Measurements from ENCODE around the gene TNPO3.

Gene TNPO3

DNA sequence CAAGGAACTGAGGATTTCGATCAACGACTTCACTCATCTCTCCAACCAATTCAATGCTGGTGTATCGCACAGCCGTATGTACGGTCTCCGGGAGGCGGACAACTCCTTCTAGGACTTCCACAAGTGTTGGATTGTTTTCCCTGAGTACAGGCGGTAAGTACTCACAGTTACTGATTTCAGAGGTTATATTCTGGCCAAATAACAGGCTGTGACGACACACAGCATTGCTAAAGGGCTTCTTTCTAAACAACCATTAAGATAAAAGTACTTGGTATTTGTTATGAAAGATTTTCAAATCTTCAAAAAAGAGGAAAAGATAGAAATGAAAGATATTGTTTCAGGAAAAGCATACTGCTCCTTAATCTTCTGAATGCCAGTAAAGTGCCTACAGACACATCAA, 65.0 kb downstream of the TNPO3 start:
- TF ChIP-seq, protein P1, sequence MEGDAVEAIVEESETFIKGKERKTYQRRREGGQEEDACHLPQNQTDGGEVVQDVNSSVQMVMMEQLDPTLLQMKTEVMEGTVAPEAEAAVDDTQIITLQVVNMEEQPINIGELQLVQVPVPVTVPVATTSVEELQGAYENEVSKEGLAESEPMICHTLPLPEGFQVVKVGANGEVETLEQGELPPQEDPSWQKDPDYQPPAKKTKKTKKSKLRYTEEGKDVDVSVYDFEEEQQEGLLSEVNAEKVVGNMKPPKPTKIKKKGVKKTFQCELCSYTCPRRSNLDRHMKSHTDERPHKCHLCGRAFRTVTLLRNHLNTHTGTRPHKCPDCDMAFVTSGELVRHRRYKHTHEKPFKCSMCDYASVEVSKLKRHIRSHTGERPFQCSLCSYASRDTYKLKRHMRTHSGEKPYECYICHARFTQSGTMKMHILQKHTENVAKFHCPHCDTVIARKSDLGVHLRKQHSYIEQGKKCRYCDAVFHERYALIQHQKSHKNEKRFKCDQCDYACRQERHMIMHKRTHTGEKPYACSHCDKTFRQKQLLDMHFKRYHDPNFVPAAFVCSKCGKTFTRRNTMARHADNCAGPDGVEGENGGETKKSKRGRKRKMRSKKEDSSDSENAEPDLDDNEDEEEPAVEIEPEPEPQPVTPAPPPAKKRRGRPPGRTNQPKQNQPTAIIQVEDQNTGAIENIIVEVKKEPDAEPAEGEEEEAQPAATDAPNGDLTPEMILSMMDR (IDR thresholded peaks at IDR 0.05): no peak

DNA sequence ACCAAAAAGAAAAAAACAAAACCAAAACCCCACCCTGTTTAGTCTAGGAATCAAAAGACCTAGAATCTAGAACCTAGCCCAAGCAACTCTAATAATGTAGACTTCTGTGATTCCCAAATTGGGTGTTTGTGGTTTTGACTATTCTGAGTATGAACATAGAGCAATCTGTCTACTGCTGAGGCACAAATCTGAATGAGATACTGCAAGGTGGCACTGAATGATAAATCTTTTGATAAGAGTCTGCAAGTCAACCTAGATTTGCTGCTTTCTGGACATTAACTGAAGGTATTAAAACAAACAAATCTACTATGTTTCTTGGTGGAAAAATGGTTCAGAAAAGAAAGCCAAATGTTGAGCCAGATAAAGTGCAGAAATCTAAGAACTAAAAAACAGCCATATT, 66.5 kb downstream of the TNPO3 start:
- TF ChIP-seq, protein P1 (IDR thresholded peaks at IDR 0.05): no peak

DNA sequence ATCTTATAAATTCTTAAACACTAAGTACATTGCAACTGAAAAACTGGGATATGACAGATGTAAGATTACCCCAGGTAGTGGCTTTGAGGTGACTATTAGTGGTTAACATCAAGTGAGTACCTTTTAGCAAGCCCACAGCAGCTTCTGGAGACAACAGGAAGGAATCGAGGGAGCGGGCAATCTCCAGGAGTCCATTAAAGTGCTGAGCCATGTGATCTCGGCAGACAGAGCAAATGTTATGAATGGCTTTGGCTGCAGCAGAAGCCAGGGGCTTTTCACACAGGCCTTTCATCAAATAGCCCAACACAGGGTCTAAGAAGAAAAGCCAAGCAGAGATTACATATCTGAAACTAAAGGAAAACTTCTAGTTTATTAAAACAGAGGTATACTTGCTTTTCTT, 68.3 kb downstream of the TNPO3 start:
- TF ChIP-seq, protein P1 (IDR thresholded peaks at IDR 0.05): no peak

DNA sequence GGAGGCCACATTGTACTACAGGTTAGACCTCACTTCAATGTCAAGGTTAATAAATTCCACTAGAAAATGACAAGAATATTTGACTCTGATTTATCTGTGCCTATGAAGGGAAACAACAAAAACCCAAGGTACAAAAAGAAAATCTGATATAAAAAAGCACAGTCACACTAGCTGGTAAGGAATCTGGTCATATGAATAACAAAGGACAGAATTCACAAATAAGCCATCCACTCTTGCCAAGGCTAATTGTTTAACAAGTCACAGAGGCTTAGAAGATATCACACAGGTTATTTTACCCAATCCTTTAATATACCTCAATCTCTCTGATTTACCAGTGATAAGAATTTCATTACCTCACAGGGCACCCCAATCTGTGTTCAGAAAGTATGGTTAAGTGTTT, 69.3 kb downstream of the TNPO3 start:
- TF ChIP-seq, protein P1 (IDR thresholded peaks at IDR 0.05): no peak

DNA sequence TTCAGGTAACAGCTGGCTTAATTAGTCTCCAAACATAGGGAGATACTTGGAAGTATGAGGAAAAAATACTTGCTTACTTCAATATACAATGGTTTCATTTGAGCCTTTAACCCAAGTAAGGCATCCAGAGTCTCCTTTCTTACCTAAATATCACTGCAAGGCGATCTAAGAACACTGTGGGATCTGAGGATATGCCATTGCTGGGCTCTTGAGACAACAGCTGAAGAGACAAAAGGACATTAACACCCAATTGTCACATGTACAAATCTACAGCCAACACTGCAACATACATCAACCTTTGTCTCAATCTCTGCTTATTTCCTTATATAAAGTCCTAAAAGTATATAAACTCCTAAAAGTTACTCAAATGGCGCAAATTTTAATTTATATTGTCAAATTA, 72.8 kb downstream of the TNPO3 start:
- TF ChIP-seq, protein P1 (IDR thresholded peaks at IDR 0.05): no peak

DNA sequence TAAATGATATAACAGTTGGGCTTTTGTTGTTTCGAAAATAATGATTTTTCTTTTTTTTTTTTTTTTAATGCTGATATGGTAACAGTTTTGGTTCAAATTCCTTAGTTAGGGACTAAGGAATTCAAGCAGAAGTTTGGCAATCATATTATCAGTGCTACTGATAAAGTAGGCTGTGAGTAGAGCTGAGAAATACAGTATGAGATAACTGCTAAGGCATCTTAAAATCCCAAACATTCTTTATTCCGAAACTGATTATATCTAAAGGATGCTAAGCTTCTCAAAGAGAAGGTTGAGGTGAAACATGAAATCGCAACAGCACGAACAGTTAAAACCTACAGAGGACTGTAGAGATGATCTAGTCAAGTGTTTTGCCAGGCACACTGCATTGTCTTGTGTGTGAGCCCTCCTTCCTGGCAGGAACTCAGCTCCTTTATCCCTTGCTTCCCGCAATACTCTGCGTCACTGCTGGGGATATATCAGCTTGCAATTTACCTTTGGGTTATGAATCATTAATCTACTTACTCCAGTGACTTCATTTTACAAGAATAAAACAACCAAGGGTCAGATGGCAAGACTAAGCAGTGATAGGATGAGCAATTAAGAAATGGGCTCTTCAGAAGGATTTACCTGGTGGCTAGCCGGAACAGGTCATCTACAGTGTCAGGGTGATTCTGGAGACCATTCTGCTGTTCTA, 80.5 kb downstream of the TNPO3 start:
- TF ChIP-seq, protein P1 (IDR thresholded peaks at IDR 0.05): no peak

DNA sequence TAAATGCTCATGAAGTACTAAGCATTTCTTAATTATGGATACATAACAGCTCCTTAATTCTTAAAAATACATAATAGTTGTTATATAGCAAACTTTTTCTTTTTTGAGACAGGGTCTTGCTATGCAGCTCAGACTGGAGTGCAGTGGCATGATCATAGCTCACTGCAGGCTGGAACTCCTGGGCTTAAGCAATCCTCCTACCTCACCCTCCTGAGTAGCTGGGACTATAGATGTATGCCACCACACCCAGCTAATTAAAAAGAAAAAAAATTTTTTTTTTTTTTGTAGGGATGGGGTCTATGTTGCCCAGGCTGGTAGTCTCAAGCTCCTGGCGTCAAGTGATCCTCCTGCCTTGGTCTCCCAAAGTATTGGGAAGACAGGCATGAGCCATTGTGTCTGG, 86.3 kb downstream of the TNPO3 start:
- TF ChIP-seq, protein P1 (IDR thresholded peaks at IDR 0.05): no peak

DNA sequence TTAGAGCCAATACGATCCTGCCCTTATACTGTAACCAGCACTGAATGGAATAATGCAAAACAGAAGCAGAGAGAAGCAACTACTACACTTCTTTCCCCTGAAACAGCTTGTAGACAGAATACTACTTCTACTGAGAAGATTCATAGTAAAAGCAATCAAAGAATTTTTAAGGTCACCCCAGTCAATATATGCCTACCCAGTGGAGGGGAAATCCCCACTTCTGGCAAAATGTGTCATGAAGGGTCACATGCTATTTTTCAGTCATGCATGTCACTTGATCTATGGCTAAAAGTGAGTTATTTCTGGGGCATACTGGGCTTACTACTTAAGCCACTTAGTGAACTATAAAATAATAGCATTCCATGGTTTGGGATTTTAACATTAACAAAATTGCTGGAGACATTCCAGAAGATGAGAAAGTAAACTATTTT, 91.6 kb downstream of the TNPO3 start:
- TF ChIP-seq, protein P1 (IDR thresholded peaks at IDR 0.05): no peak

Measured in LNCAP (cell line).